Measurements from ENCODE around the gene TDRD1.

DNA sequence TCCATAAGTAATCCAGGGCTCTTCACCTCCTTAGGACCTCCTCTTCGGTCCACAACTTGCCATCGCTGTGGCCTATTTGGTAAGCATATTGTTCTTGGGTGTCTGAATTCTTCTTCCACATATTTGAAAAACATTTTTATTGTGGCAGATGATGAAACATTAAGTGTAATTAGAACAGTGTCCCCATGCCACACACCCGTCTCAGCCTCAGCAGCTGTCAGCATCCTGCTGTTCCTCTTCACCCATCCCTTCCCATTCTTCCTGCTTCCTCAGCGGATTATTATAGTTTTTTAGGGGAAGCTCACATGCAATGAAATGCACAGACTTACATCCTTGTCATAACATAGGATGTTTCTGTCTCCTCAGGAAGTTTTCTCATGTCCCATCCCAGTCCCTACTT lies 20.1 kb downstream of the TDRD1 start:
- TF ChIP-seq CTCF (IDR thresholded peaks at IDR 0.05; ENCODE audit: low read depth, low read length, missing input control) (no peak), RXRA (IDR thresholded peaks at IDR 0.05) (no peak), FOXA2 (IDR thresholded peaks at IDR 0.05) (no peak), TAF1 (conservative IDR thresholded peaks at IDR 0.05) (no peak), JUND (IDR thresholded peaks at IDR 0.05) (no peak), RAD21 (IDR thresholded peaks at IDR 0.05) (no peak)
